Adrenal gland (tissue), 12 donors: ENCODE results near the gene NDUFB3. TPM values are rescaled to one million over a fixed set of nuclear protein-coding genes. Genes with fewer than 3 reads are reported as not detected.

Source experiments
- DNase-seq, 7 donors: peaks; one replicate each; pipeline ENCODE4 v3.0.0-alpha.2; 2019 to 2020
- H3K27ac ChIP-seq, 5 donors: fragments of 200-600 bp; sonication (generic) in 4 of 5; 1 replicate in 3 of 5; 2 replicates in 2 of 5; pipeline versions ENCODE4 v1.5.1 to v1.8.0; 2016 to 2020; ENCODE audit warnings: mild to moderate bottlenecking in 1 of 5
- H3K27me3 ChIP-seq: fragments of 200-600 bp; 2 replicates; pipeline ENCODE4 v1.8.0; 2021
- H3K36me3 ChIP-seq, 2 donors: fragments of 200-600 bp; replicated peaks in 1 of 2; 1 replicate in 1 of 2; 2 replicates in 1 of 2; pipeline versions ENCODE4 v1.5.1 to v1.8.0; 2018 to 2022
- H3K4me1 ChIP-seq, 2 donors: fragments of 200-600 bp; replicated peaks in 1 of 2; 1 replicate in 1 of 2; 2 replicates in 1 of 2; pipeline versions ENCODE4 v1.5.1 to v1.8.0; 2018 to 2021
- H3K4me3 ChIP-seq, 4 donors: fragments of 200-600 bp; sonication (generic) in 3 of 4; one replicate each; pipeline ENCODE4 v1.5.1; 2016 to 2018
- H3K9me3 ChIP-seq, 3 donors: fragments of 200-600 bp; sonication (generic) in 1 of 3; replicated peaks in 1 of 3; 1 replicate in 2 of 3; 2 replicates in 1 of 3; pipeline versions ENCODE4 v1.5.1 to v1.8.0; 2016 to 2021
- POLR2A ChIP-seq, 2 donors: fragments of 450-650 bp; IDR thresholded peaks; one replicate each; pipeline ENCODE4 v1.6.1; 2017; ENCODE audit warnings: antibody characterized with exemption in 2 of 2, mild to moderate bottlenecking in 2 of 2, moderate library complexity in 1 of 2
- WGBS, 4 donors: extraction: QIAGEN DNeasy Blood & Tissue Kit in 2 of 4; methylation state at CpG; one replicate each; pipeline versions ENCODE4 v1.1.5 to v1.1.7; 2013 to 2017; 5-methylcytosine and 5-hydroxymethylcytosine counted together
- intact Hi-C, 2 donors: fragments of 100-400 bp; cut with DNase I; formaldehyde crosslinking; loops; one replicate each; pipeline versions ENCODE4 v1.14.1 to v1.15.0; 2022 to 2023
- polyA plus RNA-seq, 3 donors: library from polyadenylated mRNA; stranded (reverse); fragments of 200-250 nt in 2 of 3; fragments of 350-450 nt in 1 of 3; fragmentation: Illumina TruSeq in 1 of 3; extraction: RNeasy Lipid Tissue Mini Kit (QIAGEN cat#74804) in 1 of 3; gene quantifications; one replicate each; pipeline ENCODE4 v1.2.3, GENCODE V29; 2013 to 2014
- total RNA-seq, 9 donors: library from RNA; depleted of rRNA in 4 of 9; stranded (reverse); fragments of >200 nt in 4 of 9; fragments of 120-200 nt in 1 of 9; fragmentation: NEBNext Ultra II Directional in 1 of 9; extraction: Animal tissue kit (Norgen Biotek cat#: 25700) in 1 of 9; gene quantifications; one replicate each; pipeline versions ENCODE4 v1.1.0 to v1.2.4, GENCODE V29; 2013 to 2023
- TF ChIP-seq, protein P1 (sequence below), 6 experiments: fragments of 450-650 bp in 4 of 6; fragments of 200-600 bp in 2 of 6; sonication (generic) in 1 of 6; IDR thresholded peaks; 1 replicate in 5 of 6; 2 replicates in 1 of 6; pipeline versions ENCODE4 v1.5.1 to v1.8.0; 2016 to 2021; ENCODE audit warnings: antibody characterized with exemption in 6 of 6, mild to moderate bottlenecking in 2 of 6, moderate library complexity in 1 of 6
- donor health status: healthy with polysubstance abuse.
- donor health status: Bipolar disorder and iron deficiency.
- donor health status: DM: yes; HTN: yes; CAD: no.
- donor health status: DM: no; HTN: no; CAD: no.
- donor health status: DM: no; HTN: no; CAD: no.
- donor health status: DM: yes; HTN: yes; CAD: no.

NDUFB3 gene
- total and polyA plus RNA-seq, 12 donors: 34.5 to 193 (median 98.1) TPM

DNA sequence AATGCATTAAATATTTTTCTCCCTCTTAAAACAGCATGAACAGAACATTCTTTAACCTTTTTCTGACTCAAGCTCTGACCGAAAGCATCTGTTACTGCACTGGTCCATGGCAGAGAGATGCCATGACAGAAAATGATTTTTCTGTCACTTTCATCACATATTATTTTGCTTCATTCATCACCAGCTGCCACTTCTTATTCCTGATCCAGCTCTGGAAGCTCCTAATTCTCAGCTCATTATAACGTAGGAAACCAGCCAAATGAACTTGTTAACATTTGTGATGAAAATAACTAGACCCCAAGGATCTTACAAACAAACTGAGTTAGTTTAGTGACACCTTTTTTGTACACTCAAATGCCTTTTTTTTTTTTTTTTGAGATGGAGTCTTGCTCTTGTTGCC, 36.5 kb downstream of the NDUFB3 start:
- WGBS, 4 donors: 85 to 97% (median 92%) methylated on average over 2 of the region's 2 CpGs

DNA sequence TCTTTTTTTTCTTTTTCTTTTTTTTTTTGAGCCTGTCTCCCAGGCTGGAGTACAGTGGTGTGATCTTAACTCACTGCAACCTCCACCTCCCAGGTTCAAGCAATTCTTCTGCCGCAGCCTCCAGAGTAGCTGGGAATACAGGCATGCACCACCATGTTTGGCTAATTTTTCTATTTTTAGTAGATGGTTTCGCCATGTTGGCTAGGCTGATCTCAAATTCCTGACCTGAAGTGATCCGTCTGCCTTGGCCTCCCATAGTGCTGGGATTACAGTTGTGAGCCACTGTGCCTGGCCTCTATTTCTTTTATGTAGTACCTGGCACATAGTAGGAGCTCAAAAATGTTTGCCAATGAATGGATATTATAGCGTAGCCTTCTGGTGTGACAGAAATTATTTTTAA, 37.4 kb downstream of the NDUFB3 start:
- TF ChIP-seq POLR2A (IDR thresholded peaks at IDR 0.05): no peak
- TF ChIP-seq, protein P1, sequence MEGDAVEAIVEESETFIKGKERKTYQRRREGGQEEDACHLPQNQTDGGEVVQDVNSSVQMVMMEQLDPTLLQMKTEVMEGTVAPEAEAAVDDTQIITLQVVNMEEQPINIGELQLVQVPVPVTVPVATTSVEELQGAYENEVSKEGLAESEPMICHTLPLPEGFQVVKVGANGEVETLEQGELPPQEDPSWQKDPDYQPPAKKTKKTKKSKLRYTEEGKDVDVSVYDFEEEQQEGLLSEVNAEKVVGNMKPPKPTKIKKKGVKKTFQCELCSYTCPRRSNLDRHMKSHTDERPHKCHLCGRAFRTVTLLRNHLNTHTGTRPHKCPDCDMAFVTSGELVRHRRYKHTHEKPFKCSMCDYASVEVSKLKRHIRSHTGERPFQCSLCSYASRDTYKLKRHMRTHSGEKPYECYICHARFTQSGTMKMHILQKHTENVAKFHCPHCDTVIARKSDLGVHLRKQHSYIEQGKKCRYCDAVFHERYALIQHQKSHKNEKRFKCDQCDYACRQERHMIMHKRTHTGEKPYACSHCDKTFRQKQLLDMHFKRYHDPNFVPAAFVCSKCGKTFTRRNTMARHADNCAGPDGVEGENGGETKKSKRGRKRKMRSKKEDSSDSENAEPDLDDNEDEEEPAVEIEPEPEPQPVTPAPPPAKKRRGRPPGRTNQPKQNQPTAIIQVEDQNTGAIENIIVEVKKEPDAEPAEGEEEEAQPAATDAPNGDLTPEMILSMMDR (IDR thresholded peaks at IDR 0.05): no peak
- no peak for DNase-seq
- WGBS, 4 donors: 86 to 95% (median 89%) methylated on average over 4 of the region's 4 CpGs
- no peaks in the 10 kb centered on the region for H3K4me1 ChIP-seq
- intact Hi-C loops: no loop called here
- no peaks in the 10 kb centered on the region for H3K36me3 ChIP-seq
- no peaks in the 10 kb centered on the region for H3K27me3 ChIP-seq
- no peak overlapping the region for H3K27ac ChIP-seq
- H3K4me3 ChIP-seq: no peak overlapping the region
- H3K9me3 ChIP-seq: no peaks in the 10 kb centered on the region

More for the DNA sequence above, 36.5 kb downstream of the NDUFB3 start:
- Histone ChIP-seq H3K4me3 (no peak overlapping the region), H3K27ac (no peak overlapping the region), H3K4me1 (no peaks in the 10 kb centered on the region), H3K9me3 (no peaks in the 10 kb centered on the region), H3K27me3 (no peaks in the 10 kb centered on the region), H3K36me3 (no peaks in the 10 kb centered on the region)
- no peak for TF ChIP-seq POLR2A (IDR thresholded peaks at IDR 0.05)
- TF ChIP-seq, protein P1 (IDR thresholded peaks at IDR 0.05): no peak
- intact Hi-C loops: no loop called here
- DNase-seq: no peak

GRCh38 chr2:201110615-201111014, 38.8 kb downstream of the NDUFB3 start:
- no peak overlapping the region for H3K27ac ChIP-seq
- H3K4me1 ChIP-seq: peaks cover 0 to under 1% of the 10 kb centered on the region in 2 donors
- no peaks in the 10 kb centered on the region for H3K9me3 ChIP-seq
- H3K4me3 ChIP-seq: no peak overlapping the region
- TF ChIP-seq, protein P1 (IDR thresholded peaks at IDR 0.05): no peak
- TF ChIP-seq POLR2A (IDR thresholded peaks at IDR 0.05): no peak
- H3K36me3 ChIP-seq: no peaks in the 10 kb centered on the region
- intact Hi-C loops: no loop called here
- no peaks in the 10 kb centered on the region for H3K27me3 ChIP-seq
- DNase-seq: no peak

- 97 to 100% (median 98%) methylated on average over 3 of the region's 3 CpGs for WGBS, 4 donors
- TF ChIP-seq POLR2A (IDR thresholded peaks at IDR 0.05): no peak
- TF ChIP-seq, protein P1 (IDR thresholded peaks at IDR 0.05): no peak
- intact Hi-C loops: no loop called here
These were observed 39.3 kb downstream of the NDUFB3 start for GRCh38 chr2:201111096-201111495.

More at GRCh38 chr2:201111096-201111495, 39.3 kb downstream of the NDUFB3 start:
- Histone ChIP-seq H3K27ac (no peak overlapping the region), H3K27me3 (no peaks in the 10 kb centered on the region), H3K4me1 (peaks cover 0 to 3% of the 10 kb centered on the region in 2 donors), H3K9me3 (no peaks in the 10 kb centered on the region), H3K36me3 (no peaks in the 10 kb centered on the region), H3K4me3 (no peak overlapping the region)
- no peak for DNase-seq
